T-helper 2 cell treated with Interferon-gamma antibody and Interleukin-4, amounts not matched to agents 100 ng/mL and 5 ng/mL, for 36 hours (primary cell): ENCODE data around the gene FRMD5. TPM values are rescaled to one million over a fixed set of nuclear protein-coding genes. Genes with fewer than 3 reads are reported as not detected.
"Not testable (repeated sequence)": the region's sequence is repeated elsewhere in the genome, so short reads cannot be mapped to it uniquely, and the experiment has no call there.

Experiments
- intact Hi-C: fragments of 100-400 bp; cut with micrococcal nuclease; formaldehyde crosslinking; loops from one replicate; pipeline ENCODE4 v1.15.1; 2023
- total RNA-seq: library from RNA; stranded (reverse); gene quantifications from 2 replicates; pipeline ENCODE4 v1.2.3, GENCODE V29; 2022

The FRMD5 gene
- total RNA-seq, 1 donor from 2014 or later: not detected

DNA sequence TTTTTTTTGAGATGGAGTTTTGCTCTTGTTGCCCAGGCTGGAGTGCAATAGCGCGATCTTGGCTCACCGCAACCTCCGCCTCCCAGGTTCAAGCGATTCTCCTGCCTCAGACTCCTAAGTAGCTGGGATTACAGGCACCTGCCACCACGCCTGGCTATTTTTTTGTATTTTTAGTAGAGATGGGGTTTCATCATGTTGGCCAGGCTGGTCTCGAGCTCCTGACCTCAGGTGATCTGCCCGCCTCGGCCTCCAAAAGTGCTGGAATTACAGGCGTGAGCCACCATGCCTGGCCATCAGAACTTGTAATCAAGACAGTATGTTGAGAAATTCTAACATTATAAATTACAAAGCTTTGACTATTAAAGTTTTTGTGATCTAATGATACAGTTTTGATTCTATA, 328.4 kb downstream of the FRMD5 start:
- intact Hi-C loops: not testable (repeated sequence)

DNA sequence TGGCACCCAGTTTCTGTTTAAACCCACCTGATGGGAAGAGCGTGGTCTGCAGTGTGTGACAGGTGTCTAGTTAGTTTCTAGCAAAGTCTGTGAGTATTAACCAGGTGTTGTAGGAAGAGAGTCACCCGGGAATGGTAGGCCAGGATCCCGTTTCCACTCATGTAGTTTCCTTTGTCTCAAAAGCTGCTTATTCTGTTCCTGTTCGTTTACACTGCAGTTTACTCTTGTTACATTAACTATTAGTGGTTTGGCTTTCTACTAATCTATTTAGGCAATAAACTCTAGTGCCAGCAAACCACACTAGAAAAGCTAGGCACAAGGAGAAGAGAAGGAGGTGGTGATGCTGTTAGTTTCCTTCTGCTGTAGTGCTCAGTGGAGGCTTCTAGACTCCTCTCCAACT, 335.5 kb downstream of the FRMD5 start:
- intact Hi-C loops: no loop called here

DNA sequence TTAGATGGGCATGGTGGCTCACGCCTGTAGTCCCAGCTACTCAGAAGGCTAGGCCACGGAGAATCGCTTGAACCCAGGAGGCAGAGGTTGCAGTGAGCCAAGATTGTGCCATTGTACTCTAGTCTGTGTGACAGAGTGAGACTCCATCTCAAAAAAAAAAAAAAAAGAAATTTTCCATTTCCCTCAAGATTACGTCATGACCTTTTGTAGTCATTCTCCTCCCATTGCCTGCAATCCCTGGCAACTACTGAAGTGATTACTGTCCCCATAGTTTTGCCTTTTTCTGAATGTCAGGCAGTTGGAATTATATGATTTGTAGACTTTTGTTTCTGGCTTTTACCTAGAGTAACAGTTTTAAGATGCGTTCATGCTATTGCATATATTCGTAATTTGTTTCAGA, 340.3 kb downstream of the FRMD5 start:
- intact Hi-C loops: no loop called here

DNA sequence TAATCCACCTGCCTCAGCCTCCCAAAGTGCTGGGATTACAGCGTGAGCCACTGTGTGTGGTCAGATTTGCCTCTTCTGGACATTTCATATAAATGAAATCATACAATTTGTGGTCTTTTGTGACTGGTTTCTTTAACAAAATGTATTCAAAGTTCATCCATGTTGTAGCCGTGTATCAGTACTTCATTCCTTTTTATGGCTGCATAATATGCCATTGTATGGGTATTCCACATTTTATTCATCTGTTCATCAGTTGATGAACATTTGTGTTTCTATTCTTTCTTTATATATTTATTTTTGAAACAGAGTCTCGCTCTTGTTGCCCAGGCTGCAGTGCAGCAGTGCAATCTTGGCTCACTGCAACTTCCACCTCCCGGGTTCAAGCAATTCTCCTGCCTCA, 342.5 kb downstream of the FRMD5 start:
- intact Hi-C loops: no loop called here

DNA sequence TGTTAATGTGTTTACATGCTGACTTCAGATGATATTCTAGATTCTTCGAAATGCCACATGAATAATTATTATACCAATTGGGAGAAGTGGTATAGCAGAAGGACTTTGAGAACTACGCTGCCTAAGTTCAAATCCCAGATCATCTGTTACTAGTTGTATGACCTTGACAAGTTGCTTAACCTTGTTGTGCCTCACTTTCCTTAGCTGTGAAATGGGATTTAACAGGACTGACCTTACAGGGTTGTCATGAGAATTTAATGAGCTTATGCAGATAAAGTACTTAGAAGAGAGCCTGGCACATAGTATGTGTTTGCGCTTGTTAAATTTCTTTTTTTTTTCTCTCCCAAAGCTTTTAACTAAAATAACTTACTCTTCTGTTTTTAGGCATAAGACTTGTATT, 343.8 kb downstream of the FRMD5 start:
- intact Hi-C loops: no loop called here

DNA sequence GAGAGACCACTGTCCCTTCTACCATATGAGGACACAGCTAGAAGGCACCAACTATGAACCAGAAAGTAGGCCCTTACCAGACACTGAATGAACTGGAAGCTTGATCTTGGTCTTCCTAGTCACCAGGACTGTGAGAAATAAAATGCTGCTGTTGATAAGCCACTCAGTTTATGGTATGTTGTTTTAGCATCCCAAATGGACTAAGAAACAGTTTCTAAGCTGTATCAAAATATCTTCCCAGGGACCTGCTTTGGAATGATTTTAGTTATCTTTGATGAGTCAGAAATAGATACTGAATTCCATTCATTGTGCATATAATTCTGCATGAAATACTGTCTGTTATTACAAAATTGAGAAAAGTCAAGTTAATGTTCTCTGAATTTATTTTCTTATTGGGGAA, 349.6 kb downstream of the FRMD5 start:
- intact Hi-C loops: no loop called here

DNA sequence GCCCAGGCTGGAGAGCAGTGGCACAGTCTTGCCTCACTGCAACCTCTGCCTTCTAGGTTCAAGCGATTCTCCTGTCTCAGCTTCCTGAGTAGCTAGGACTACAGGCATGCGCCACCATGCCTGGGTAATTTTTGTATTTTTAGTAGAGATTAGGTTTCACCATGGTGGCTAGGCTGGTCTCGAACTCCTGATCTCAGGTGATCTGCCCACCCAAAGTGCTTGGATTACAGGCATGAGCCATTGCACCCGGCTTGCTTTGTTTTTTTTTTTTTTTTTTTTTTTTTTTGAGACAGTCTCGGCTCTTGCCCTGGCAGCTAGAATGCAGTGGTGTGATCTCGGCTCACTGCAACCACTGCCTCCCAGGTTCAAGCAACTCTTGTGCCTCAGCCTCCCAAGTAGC, 362.6 kb downstream of the FRMD5 start:
- intact Hi-C loops: not testable (repeated sequence)

DNA sequence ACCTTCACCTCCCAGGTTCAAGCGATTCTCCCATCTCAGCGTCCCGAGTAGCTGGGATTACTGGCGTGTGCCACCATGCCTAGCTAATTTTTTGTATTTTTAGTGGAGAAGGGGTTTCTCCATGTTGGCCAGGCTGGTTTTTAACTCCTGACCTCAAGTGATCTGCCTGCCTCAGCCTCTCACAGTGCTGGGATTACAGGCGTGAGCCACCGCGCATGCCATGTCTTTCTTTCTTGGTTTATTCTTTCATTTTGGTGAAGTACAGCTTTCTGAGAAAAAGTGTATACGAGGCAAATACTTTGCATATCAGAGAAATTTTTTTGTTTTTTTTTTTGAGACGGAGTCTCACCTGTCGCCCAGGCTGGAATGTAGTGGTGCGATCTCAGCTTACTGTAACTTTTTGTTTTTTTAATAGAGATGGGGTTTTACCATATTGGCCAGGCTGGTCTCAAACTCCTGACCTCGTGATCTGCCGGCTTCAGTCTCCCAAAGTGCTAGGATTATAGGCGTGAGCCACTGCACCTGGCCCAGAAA, 363.5 kb downstream of the FRMD5 start:
- intact Hi-C loops: not testable (repeated sequence)

DNA sequence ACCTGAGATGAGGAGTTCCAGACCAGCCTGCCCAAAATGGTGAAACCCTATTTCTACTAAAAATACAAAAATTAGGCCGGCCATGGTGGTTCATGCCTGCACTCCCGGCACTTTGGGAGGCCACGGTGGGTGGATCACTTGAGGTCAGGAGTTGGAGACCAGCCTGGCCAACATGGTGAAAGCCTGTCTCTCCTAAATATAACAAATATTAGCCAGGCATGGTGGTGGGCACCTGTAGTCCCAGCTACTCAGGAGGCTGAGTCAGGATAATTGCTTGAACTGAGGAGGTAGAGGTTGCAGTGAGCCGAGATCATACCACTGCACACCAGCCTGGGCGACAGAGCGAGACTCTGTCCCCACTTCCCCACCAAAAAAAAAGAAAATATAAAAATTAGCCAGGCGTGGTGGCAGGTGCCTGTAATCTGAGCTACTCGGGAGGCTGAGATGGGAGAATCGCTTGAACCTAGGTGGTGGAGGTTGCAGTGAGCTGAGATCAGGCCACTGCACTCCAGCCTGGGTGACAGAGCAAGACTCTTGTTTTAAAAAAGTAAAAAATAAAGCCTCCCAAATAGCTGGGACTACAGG, 364.3 kb downstream of the FRMD5 start:
- intact Hi-C loops: not testable (repeated sequence)

DNA sequence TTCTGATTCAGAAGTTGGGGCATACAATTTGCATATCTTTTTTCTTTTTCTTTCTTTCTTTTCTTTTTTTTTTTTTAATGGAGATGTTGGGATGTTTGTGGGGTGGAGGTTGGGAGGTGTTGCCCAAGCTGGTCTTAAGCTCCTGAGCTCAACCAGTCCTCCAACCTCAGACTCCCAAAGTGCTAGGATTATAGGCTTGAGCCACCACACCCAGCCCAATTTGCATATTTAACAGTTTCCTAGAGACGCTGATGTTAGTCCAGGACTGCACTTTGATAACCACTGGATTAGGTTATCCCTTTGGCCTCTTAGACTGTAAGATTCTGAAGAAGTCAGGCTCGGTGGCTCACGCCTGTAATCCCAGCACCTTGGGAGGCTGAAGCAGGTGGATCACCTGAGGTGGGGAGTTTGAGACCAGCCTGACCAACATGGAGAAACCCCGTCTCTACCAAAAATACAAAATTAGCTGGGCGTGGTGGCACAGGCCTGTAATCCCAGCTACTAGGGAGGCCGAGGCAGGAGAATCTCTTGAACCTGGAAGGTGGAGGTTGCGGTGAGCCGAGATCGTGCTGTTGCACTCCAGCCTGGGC, 365.0 kb downstream of the FRMD5 start:
- intact Hi-C loops: loop anchor here (10.0 kb wide), 1 partner anchor 895 kb away; no protein-coding TSS in a partner anchor

DNA sequence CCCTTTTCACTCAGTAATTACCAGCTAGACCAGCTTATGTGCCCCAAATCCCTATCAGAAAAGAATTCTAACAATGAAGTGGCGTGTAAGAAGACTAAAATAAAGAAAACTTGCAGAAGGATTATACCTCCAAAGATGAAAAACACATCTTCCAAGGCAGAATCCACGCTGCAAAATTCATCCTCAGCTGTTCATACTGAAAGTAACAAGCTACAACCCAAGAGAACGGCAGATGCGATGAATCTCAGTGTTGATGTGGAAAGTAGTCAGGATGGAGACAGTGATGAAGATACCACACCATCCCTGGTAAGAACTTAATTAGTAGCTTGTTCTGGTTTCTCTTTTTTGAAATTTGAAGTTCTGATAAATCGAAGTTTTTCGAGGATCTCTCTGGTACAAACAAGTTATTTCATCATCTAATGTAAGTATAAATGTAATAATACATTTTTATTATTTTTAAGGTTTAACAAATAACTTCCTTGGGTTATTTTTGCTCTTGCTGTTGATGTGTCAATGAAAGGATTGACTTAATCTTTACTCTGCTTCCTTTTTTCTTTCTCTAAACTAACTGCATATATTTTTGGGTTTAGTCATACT, 366.9 kb downstream of the FRMD5 start:
- intact Hi-C loops: loop anchor here (10.0 kb wide), 1 partner anchor 897 kb away; no protein-coding TSS in a partner anchor

DNA sequence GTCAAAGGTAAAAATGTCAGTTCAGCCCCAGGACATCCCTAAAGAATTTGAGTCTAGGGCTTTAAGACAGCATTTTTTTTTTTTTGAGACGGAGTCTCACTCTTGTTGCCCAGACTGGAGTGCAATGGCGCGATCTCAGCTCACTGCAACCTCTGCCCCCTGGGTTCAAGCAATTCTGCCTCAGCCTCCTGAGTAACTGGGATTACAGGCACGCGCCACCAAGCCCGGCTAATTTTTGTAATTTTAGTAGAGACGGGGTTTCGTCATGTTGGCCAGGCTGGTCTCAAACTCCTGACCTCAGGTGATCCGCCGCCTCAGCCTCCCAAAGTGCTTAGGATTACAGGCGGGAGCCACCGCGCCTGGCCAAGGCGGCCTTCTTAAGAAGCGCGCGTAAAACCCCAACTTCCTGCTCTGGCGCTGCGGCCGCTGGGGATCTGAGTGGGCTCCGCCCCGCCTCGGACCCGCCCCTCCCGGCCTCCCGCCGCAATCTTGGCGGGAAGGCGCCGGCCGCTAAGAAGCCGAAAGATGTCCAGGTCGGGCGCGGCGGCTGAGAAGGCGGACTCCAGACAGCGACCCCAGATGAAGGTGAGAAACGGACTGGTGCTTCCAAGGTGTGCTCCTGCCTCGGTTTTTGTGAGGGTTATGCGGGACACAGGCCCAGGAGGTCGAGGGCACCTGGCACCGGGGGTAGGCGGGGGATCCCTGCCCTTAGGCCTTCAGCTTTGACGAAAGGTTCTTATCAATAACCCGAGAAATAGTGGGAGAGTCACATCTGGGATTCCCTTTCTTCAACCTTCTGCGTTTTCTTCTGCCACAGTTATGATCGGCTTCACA, 368.3 kb downstream of the FRMD5 start, which contains the start of gene WDR76:
WDR76 (plus strand) TSS at position 495 of the 834 bp plus-strand sequence; CDS start at position 526, 31 bp downstream.
- intact Hi-C loops: loop anchor here (1.0 to 10.0 kb wide), 2 partner anchors 49 to 898 kb away; no protein-coding TSS in a partner anchor

DNA sequence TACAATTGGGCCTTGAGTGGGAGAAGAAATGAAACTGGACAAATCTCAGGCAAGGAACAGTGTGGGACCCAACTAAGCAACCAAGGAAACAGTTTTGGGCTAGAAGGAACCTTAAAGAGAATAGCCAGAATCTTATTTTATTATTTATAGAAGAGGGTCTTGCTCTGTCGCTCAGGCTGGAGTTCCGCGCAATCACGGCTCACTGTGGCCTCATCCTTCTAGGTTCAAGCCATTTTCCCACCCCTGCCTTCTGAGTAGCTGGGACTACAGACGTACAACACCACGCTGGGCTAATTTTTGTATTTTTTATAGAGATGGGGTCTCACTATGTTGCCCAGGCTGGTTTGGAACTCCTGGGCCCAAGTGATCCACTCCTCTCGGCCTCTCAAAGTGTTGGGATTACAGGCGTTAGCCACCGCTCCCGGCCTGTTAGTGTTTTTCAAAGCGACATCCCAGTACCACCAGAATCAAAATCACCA, 369.0 kb downstream of the FRMD5 start:
- intact Hi-C loops: loop anchor here (1.0 to 10.0 kb wide), 2 partner anchors 49 to 899 kb away; no protein-coding TSS in a partner anchor

DNA sequence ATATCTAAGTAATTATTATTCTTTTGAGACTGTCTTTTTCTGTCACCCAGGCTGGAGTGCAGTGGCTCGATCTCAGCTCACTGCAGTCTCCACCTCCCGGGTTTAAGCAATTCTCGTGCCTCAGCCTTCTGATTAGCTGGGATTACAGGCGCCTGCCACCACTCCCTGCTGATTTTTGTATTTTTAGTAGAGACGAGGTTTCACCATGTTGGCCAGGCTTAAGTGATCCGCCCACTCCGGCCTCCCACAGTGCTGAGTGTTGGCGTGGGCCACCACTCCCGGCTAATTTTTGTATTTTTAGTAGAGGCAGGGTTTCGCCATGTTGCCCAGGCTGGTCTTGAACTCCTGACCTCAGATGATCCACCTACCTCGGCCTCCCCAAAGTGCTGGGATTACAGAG, 369.8 kb downstream of the FRMD5 start:
- intact Hi-C loops: loop anchor here (2.0 to 10.0 kb wide), 2 partner anchors 77 to 899 kb away; no protein-coding TSS in a partner anchor

DNA sequence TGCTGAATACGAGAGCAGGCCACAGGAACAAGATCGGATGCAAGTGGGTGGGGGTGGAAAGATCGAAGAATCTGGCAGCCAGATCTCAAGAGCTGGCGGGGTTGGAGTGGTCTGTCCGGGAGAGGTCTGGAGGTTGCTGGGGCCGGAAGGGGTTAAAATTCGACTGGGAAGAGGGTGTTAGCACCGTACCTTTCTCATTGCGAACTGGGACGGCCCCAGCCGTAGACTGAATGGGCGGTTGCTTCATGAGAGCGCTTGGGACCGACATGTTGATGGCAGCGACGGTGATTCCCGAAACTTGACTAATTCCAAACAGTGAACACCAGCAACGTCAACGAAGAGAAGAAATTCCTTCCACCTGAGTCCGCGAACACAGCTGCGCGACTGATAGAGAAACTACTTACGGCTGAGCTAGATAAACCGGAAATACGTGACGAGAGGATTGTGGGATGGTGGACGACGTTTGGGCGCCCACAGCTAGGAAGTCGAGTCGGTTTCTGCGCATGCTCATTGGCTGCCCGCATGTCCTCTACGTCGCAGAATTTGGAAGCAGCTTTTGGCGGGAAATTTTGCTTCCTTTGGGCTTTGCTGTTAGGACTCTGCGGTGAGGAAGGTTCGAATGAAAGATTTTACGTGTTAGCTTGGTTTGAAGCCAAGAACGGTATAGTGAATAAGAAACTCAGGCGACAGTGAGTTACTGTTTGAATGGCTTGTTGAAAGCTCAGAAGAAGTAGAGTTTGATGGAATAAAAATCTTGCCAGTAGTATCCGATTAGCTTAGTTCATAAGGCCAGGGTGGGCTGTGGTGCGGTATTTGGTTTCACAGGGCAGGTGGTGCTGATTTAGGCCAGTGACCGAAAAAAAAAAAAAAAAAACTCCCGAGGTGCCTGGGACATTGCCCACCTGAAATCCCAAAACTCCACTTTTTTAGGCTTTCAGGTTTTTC, 370.5 kb downstream of the FRMD5 start, which contains the start of gene MFAP1:
MFAP1 (minus strand) TSS at position 389 of the 945 bp plus-strand sequence; CDS start at position 268, 121 bp downstream.
- intact Hi-C loops: loop anchor here (1.0 to 10.0 kb wide), 4 partner anchors 24 to 900 kb away; partner anchors contain the start of genes HYPK, SERF2 and SERINC4

DNA sequence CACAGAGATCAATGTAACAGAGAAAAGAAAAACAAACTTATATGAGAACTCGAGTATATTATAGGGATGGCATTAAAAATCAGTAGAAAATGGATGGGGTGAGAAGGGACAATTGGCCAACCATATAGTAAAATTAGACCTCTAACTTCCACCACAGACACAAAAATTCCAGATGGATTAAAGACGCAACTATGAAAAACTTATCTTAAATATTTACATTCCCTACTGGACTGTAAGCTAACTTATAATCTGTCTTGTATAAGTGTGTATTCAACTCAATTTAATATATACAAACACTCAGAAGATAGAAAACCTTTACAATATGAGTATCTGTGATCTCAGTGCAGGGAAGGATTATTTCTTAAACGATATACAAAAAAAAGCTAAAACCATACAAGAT, 373.6 kb downstream of the FRMD5 start:
- intact Hi-C loops: loop anchor here (10.0 kb wide), 1 partner anchor 903 kb away; no protein-coding TSS in a partner anchor
